GM12891 (cell line): ENCODE results near the gene SH2D6.

Source experiments
- PAX5 ChIP-seq: IDR thresholded peaks from 2 replicates; pipeline ENCODE4 v1.6.1; 2011; ENCODE audit warnings: low read length, moderate library complexity, mild to moderate bottlenecking; ENCODE audit not compliant: insufficient read depth, severe bottlenecking
- POLR2A ChIP-seq: IDR thresholded peaks from 2 replicates; pipeline ENCODE4 v1.6.1; 2011; ENCODE audit warnings: low read depth, low read length, control low read depth
- POLR2AphosphoS5 ChIP-seq: IDR thresholded peaks from 2 replicates; pipeline ENCODE4 v1.6.1; 2011; ENCODE audit warnings: low read depth, low read length, control low read depth
- POU2F2 ChIP-seq: IDR thresholded peaks from 2 replicates; pipeline ENCODE4 v1.6.1; 2011; ENCODE audit warnings: low read depth, mild to moderate bottlenecking, control low read depth, low read length, moderate library complexity
- SPI1 ChIP-seq: IDR thresholded peaks from 2 replicates; pipeline ENCODE4 v1.6.1; 2011; ENCODE audit warnings: low read depth, low read length, control low read depth
- TAF1 ChIP-seq: IDR thresholded peaks from 2 replicates; pipeline ENCODE4 v1.6.1; 2011; ENCODE audit warnings: low read depth, low read length, control low read depth

DNA sequence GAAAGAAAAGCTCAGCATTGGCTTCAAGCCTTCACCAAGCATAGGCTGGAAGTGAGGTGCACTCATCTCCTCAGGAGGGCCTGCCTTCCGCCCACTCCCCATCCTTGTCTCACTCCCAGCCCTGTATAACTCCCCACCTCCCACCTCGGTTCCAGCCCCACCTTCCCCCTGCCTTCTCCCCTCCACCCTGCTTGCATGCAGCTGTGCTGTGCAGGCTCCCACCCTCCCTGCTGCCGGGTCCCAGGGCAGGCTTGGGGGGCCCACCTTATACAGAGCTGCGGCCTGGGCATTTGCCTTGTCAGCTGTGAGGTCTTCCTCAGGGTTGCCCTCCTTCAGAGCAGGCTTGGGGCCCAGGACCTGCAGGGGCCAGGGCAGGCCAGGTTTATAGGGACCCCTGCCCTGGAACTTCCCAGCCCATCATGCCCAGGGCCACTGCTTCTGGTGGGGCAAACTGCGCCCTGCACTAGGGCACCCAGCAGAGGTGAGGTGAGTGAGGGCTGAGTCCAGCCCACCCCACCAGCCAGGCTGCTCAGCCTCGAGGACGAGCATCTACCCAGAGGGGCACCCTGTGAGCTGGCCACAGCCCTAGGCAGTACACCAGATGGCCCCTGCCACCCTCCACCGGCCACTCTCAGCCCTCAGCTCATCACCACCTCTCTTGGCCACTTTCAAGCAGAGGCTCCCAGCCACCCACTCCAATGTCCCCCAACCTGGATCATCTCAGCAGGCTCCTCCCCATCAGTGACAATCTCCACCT lies 19.9 kb upstream of the SH2D6 start:
- TF ChIP-seq POLR2A, result no peak
- TF ChIP-seq TAF1, result no peak
- no peak for TF ChIP-seq POU2F2
- TF ChIP-seq PAX5, result no peak
- TF ChIP-seq POLR2AphosphoS5, result no peak
- no peak for TF ChIP-seq SPI1
